Mucosa of descending colon (tissue), 3 donors: ENCODE data around the gene FKBP5. TPM values are rescaled to one million over a fixed set of nuclear protein-coding genes. Genes with fewer than 3 reads are reported as not detected.
A peak's percentile ranks its signal among the peaks of the same experiment; 100 is the strongest.
"Not testable (repeated sequence)": the region's sequence is repeated elsewhere in the genome, so short reads cannot be mapped to it uniquely, and the experiment has no call there.

ENCODE experiments used
- ATAC-seq: fragments of 200-7000 bp; cut with Tn5 transposase; one replicate; pipeline ENCODE4 v1.9.1; 2020; ENCODE audit warnings: mild to moderate bottlenecking, moderate library complexity
- DNase-seq, 3 donors: peaks; one replicate each; pipeline ENCODE4 v3.0.0-alpha.2; 2020
- H3K36me3 ChIP-seq: fragments of 200-600 bp; one replicate; pipeline ENCODE4 v1.8.0; 2021; ENCODE audit warnings: low read depth, mild to moderate bottlenecking
- H3K4me1 ChIP-seq: fragments of 200-600 bp; one replicate; pipeline ENCODE4 v1.8.0; 2021; ENCODE audit warnings: low read depth, mild to moderate bottlenecking
- H3K4me3 ChIP-seq: fragments of 200-600 bp; one replicate; pipeline ENCODE4 v1.8.0; 2021; ENCODE audit warnings: mild to moderate bottlenecking
- H3K9me3 ChIP-seq: fragments of 200-600 bp; one replicate; pipeline ENCODE4 v1.8.0; 2021; ENCODE audit warnings: mild to moderate bottlenecking
- CTCF ChIP-seq: fragments of 200-600 bp; IDR thresholded peaks from one replicate; pipeline ENCODE4 v1.8.0; 2022; ENCODE audit warnings: antibody characterized with exemption, mild to moderate bottlenecking
- intact Hi-C, 2 donors: fragments of 100-400 bp; cut with DNase I in 1 of 2; cut with micrococcal nuclease in 1 of 2; formaldehyde crosslinking; loops; one replicate each; pipeline versions ENCODE4 v1.11.0 to v1.11.1; 2022; cut with DNase I, micrococcal nuclease
- total RNA-seq, 3 donors: library from RNA; stranded (reverse); fragmentation: NEBNext Ultra II Directional in 2 of 3; extraction: Animal tissue kit (Norgen Biotek cat#: 25700) in 2 of 3; gene quantifications; one replicate each; pipeline versions ENCODE4 v1.2.1 to v1.2.4, GENCODE V29; 2021 to 2023
- donor health status: DM: no; HTN: no; CAD: no; lungs with moderate emphysema.
- donor health status: DM: no; HTN: no; CAD: no.
- donor health status: DM: no; HTN: yes; CAD: no.

Gene FKBP5
- total RNA-seq, 3 donors from 2014 or later: 22.1 to 174 (median 150) TPM

GRCh38 chr6:35576682-35577081 is 112.0 kb downstream of the FKBP5 start:
- no peak for ATAC-seq
- Histone ChIP-seq H3K36me3 (peaks cover 5% of the 10 kb centered on the region), H3K9me3 (no peaks in the 10 kb centered on the region), H3K4me1 (no peaks in the 10 kb centered on the region), H3K4me3 (no peak overlapping the region)
- intact Hi-C loops: loop anchor here in 1 of 2 donors (10.0 kb wide), 1 partner anchor 52 kb away; no protein-coding TSS in a partner anchor
- TF ChIP-seq CTCF: no peak
- DNase-seq: no peak

GRCh38 chr6:35573495-35574110 is 115.1 kb downstream of the FKBP5 start:
- no peaks in the 10 kb centered on the region for H3K9me3 ChIP-seq
- DNase-seq: no peak
- no peaks in the 10 kb centered on the region for H3K4me1 ChIP-seq
- no peak overlapping the region for H3K4me3 ChIP-seq
- intact Hi-C loops: loop anchor here in 1 of 2 donors (10.0 kb wide), 1 partner anchor 49 kb away; no protein-coding TSS in a partner anchor
- TF ChIP-seq CTCF: no peak
- peaks cover 5% of the 10 kb centered on the region for H3K36me3 ChIP-seq
- ATAC-seq: no peak

GRCh38 chr6:35570885-35571330 is 117.8 kb downstream of the FKBP5 start:
- H3K9me3 ChIP-seq, H3K36me3 ChIP-seq, H3K4me1 ChIP-seq, DNase-seq, ATAC-seq, H3K4me3 ChIP-seq: not testable (repeated sequence)
- intact Hi-C loops: loop anchor here in 1 of 2 donors (10.0 kb wide), 1 partner anchor 46 kb away; no protein-coding TSS in a partner anchor

- H3K9me3 ChIP-seq: no peaks in the 10 kb centered on the region
- DNase-seq (peak; percentile 46 to 66 (median 62)), ATAC-seq (peak; percentile 86)
- H3K4me3 ChIP-seq: no peak overlapping the region
- no peak for TF ChIP-seq CTCF
- intact Hi-C loops: no loop called here
- H3K36me3 ChIP-seq: no peaks in the 10 kb centered on the region
- H3K4me1 ChIP-seq: no peaks in the 10 kb centered on the region
Observed at GRCh38 chr6:35569011-35569461, 119.7 kb downstream of the FKBP5 start.

- no peaks in the 10 kb centered on the region for H3K9me3 ChIP-seq
- intact Hi-C loops: no loop called here
- no peaks in the 10 kb centered on the region for H3K36me3 ChIP-seq
Observed at GRCh38 chr6:35566794-35567193, 121.9 kb downstream of the FKBP5 start.

More at GRCh38 chr6:35566794-35567193, 121.9 kb downstream of the FKBP5 start:
- no peaks in the 10 kb centered on the region for H3K4me1 ChIP-seq
- ATAC-seq: no peak
- DNase-seq: no peak
- no peak overlapping the region for H3K4me3 ChIP-seq
- TF ChIP-seq CTCF: no peak
